ENCODE measurements around the gene SIRPG. TPM values are rescaled to one million over a fixed set of nuclear protein-coding genes. Genes with fewer than 3 reads are reported as not detected.
"Not testable (repeated sequence)": the region's sequence is repeated elsewhere in the genome, so short reads cannot be mapped to it uniquely, and the experiment has no call there.

SIRPG gene
- total RNA-seq, 1 donor from 2014 or later: 0.97 TPM

DNA sequence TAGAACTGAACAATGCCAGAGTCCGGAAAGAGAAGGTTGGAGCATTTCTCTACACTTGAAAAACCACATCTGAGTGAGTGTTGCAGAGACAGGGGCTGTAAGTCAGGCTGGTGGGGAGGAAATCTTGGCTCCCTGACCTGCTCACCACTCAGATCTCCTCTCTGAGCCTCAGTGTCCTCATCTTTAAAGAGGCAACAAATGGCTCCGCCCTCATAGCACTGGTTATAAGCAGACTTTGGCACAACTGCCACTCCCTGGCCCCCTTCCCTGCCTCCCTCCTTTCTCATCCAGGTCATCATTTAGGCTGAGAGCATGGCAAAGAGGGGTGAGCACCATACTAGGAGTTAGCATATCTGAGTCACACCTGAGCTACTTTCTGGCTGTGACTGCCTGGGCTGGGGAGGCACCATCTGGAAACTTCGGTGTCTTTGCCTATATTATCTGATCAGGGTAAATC lies 10.6 kb downstream of the SIRPG start:
- no peaks in the 10 kb centered on the region for H3K9me3 ChIP-seq
- H3K4me3 ChIP-seq: no peak overlapping the region
- DNase-seq: no peak
- ATAC-seq: no peak
- H3K4me1 ChIP-seq: no peaks in the 10 kb centered on the region
- H3K27me3 ChIP-seq (ENCODE audit: low read depth): peaks cover 14% of the 10 kb centered on the region
- TF ChIP-seq, protein P1, sequence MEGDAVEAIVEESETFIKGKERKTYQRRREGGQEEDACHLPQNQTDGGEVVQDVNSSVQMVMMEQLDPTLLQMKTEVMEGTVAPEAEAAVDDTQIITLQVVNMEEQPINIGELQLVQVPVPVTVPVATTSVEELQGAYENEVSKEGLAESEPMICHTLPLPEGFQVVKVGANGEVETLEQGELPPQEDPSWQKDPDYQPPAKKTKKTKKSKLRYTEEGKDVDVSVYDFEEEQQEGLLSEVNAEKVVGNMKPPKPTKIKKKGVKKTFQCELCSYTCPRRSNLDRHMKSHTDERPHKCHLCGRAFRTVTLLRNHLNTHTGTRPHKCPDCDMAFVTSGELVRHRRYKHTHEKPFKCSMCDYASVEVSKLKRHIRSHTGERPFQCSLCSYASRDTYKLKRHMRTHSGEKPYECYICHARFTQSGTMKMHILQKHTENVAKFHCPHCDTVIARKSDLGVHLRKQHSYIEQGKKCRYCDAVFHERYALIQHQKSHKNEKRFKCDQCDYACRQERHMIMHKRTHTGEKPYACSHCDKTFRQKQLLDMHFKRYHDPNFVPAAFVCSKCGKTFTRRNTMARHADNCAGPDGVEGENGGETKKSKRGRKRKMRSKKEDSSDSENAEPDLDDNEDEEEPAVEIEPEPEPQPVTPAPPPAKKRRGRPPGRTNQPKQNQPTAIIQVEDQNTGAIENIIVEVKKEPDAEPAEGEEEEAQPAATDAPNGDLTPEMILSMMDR (IDR thresholded peaks at IDR 0.05): no peak
- no peaks in the 10 kb centered on the region for H3K36me3 ChIP-seq
- intact Hi-C loops (cut with DNase I): no loop called here
- no peak overlapping the region for H3K27ac ChIP-seq

- no peaks in the 10 kb centered on the region for H3K36me3 ChIP-seq
- no peak overlapping the region for H3K4me3 ChIP-seq
- H3K27me3 ChIP-seq (ENCODE audit: low read depth): peaks cover 14% of the 10 kb centered on the region
- H3K4me1 ChIP-seq: no peaks in the 10 kb centered on the region
- DNase-seq: no peak
- no peak overlapping the region for H3K27ac ChIP-seq
- TF ChIP-seq, protein P1 (IDR thresholded peaks at IDR 0.05): no peak
- intact Hi-C loops (cut with DNase I): no loop called here
- ATAC-seq: no peak
- no peaks in the 10 kb centered on the region for H3K9me3 ChIP-seq
Measured at GRCh38 chr20:1644101-1644962, 13.2 kb downstream of the SIRPG start.

- H3K9me3 ChIP-seq; H3K4me1 ChIP-seq; H3K27me3 ChIP-seq (ENCODE audit: low read depth); DNase-seq; H3K4me3 ChIP-seq; intact Hi-C loops (cut with DNase I); H3K27ac ChIP-seq; H3K36me3 ChIP-seq; ATAC-seq: not testable (repeated sequence)
Measured at GRCh38 chr20:1638643-1639042, 18.9 kb downstream of the SIRPG start.

DNA sequence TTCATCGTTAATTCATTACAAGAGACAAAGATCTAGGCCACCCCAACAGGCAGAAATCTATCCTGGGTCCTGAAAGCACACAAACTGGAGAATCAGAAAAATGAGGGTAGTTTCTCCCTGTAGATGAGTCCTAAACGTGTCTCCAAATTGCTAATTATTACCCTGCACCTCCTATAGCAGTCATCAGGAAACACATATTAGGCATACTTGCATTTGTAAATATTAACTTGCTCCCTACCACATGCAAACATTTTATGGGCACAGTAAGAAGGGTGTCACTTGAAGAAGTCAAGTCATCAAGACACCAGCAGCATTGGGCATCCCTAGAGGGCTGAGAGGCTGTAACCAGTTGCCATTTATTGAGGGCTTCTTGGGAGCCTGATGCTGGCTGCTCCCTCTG lies 19.8 kb downstream of the SIRPG start:
- Histone ChIP-seq H3K9me3 (no peaks in the 10 kb centered on the region), H3K27ac (no peak overlapping the region), H3K27me3 (ENCODE audit: low read depth) (no peaks in the 10 kb centered on the region), H3K4me3 (no peak overlapping the region), H3K36me3 (no peaks in the 10 kb centered on the region), H3K4me1 (no peaks in the 10 kb centered on the region)
- ATAC-seq (no peak), DNase-seq (no peak)
- TF ChIP-seq, protein P1 (IDR thresholded peaks at IDR 0.05): no peak
- intact Hi-C loops (cut with DNase I): no loop called here

- TF ChIP-seq, protein P1 (IDR thresholded peaks at IDR 0.05): no peak
- H3K4me1 ChIP-seq: no peaks in the 10 kb centered on the region
- H3K27me3 ChIP-seq (ENCODE audit: low read depth): no peaks in the 10 kb centered on the region
- ATAC-seq (no peak), DNase-seq (no peak)
- H3K9me3 ChIP-seq: no peaks in the 10 kb centered on the region
- no peak overlapping the region for H3K27ac ChIP-seq
- no peak overlapping the region for H3K4me3 ChIP-seq
- no peaks in the 10 kb centered on the region for H3K36me3 ChIP-seq
- intact Hi-C loops (cut with DNase I): no loop called here
Measured at GRCh38 chr20:1637226-1637625, 20.4 kb downstream of the SIRPG start.

GRCh38 chr20:1636621-1637020 lies 21.0 kb downstream of the SIRPG start:
- Histone ChIP-seq H3K9me3 (no peaks in the 10 kb centered on the region), H3K4me3 (no peak overlapping the region), H3K27me3 (ENCODE audit: low read depth) (no peaks in the 10 kb centered on the region), H3K4me1 (no peaks in the 10 kb centered on the region), H3K36me3 (no peaks in the 10 kb centered on the region), H3K27ac (no peak overlapping the region)
- TF ChIP-seq, protein P1 (IDR thresholded peaks at IDR 0.05): no peak
- DNase-seq (no peak), ATAC-seq (no peak)
- intact Hi-C loops (cut with DNase I): no loop called here
